Head of caudate nucleus (tissue), 42 donors: Measurements from ENCODE around the gene CCDC12.

Source experiments
- DNase-seq, 42 donors: peaks; one replicate each; pipeline versions ENCODE4 v3.0.0 to v3.0.0-alpha.2; 2020 to 2021; ENCODE audit warnings: mixed read lengths in 7 of 42
- intact Hi-C: fragments of 100-400 bp; cut with DNase I; formaldehyde crosslinking; loops from one replicate; pipeline ENCODE4 v1.15.0; 2022

Gene CCDC12

DNA sequence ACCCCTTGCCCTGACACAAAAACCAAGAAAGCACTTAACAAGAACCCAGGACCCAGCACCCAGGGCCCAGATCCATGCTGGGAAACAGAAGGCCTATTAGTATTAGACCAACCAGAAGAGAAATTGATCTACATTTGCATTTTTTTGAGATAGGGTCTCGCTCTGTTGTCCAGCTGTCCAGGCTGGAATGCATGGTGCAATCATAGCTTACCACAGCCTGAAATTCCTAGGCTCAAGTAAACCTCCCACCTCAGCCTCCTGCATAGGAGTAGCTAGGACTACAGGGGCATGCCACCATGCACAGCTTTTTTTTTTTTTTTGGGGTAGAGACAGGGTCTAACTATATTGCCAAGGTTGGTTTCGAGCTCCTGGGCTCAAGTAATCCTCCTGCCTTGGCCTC, 26.4 kb downstream of the CCDC12 start:
- no peak for DNase-seq
- intact Hi-C loops, result no loop called here

DNA sequence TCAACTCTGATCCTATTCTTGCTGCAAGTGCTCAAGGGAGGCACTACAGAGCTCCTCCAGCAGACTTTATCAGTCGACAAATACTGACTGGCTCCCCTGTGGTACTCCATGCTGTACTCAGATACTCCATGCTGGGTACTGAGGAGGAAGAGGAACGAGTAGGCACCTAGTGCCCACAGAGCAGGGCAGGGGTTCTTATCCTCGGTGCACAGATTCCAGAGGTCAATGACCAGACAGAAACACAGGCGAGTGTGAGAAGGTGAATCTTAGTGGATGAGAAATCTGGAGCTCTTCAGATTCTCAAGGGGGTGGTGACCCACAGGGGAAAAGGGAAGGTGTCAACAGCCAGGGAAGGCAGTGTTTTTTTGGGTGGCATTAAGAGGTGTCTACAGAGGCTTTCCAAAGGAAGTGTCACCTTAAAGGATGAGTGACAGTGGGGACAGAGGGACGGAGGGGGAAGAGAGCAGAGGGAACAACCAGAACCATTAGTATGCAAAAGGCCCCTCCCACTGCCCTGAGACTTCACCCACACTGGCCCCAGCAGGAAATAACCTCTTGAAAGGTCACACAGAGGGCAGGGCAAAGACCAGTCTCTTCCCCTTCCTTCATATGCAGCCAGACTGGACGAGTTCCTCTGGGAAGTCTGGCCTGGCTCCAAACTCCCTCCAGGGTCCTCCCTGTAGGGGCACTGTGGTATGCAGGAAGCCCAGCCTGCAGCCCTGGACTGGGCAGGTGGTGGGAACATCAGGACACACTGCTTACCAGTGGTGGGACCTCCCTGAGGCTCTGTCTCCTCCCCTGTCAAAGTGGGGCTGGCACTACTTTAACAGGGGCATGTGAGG, 27.5 kb downstream of the CCDC12 start:
- no peak for DNase-seq
- intact Hi-C loops, result no loop called here

DNA sequence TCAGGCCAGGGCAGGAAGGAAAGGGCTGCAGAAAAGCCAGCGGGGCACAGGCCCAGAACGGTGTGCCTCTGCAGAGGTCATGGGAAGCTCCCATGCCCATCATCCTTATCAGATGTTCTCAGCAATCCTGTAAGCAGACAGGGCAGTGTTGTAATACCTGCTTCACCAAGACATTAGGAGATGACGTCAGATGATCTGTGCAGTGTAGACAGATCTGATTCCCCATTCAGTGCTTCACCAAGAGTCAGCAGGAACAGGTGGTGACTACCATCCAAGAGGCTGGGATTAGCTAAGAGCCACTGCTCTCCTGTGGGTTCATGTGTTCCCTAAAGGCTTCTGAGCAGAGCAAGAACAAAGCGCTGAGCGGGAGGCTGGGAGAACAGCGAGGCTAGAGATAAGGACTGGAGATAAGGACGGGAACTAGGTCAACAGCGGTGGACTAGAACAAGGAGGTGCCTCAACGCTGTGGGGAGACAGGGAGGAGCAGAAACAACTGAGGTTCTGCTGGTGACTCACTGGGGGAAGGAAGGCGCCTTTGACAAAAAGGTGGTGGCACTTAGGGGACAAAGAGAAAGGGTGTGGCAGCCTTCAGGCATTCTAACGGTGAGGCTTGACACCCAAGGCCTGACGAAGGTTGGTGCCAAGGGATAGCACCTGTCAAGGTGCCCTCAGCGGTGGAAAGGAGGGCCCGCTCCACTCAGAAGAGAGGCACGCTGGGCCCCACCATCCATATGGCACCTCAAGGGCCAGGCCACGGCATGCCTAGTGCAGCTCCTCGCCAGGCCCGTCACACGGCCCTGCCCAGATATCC, 28.4 kb downstream of the CCDC12 start:
- intact Hi-C loops, result no loop called here
- no peak for DNase-seq

DNA sequence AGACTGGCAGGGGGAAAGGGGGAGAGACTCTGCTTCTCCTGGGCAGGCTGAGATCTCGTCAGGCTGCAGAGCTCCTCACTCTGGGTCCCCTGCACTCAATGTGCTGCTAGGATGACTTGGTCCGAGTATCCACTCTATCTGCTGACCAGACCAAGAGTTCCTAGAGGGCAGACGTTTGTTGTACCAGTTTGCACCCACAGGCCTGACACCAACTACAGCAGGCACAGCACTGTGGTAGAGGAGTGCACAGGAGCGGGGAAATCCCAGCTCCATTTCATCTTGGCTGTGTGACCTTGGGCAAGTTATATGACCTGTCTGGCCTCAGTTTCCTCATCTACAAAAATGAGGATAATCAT, 29.0 kb downstream of the CCDC12 start:
- intact Hi-C loops, result no loop called here
- no peak for DNase-seq

DNA sequence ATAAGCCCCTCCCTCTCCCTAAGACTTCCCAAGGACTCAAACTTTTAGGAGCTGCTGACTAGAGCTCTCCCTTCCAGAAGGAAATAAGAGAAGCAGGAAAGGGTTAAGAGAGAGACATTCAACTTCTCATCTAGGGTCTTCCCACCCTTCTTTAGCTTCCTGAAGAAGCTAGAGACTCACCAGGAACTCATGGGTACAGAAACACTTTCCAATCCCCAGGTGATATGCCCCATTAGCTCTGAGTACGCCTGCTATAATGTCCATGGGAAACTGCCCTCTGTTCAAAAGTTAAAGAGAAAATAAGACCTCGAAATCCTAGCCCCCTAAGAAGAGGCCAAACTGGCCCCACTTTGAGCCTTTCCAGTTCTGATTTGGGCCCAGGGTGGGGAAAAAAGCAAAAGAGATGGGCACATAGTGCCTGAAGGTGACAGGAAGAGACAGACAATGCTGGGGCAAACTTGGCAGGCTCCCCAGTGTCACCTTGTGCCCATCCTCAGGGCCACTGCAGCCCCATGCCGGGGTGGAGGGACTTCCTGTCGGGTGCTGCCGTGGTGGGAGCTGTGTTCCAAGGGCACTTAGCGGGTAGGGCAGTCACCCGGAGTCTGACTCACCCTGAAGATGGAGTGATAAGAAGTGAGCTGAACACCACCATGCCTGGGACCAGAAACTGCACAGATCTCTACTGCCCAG, 29.5 kb downstream of the CCDC12 start:
- intact Hi-C loops, result no loop called here
- DNase-seq, result no peak

DNA sequence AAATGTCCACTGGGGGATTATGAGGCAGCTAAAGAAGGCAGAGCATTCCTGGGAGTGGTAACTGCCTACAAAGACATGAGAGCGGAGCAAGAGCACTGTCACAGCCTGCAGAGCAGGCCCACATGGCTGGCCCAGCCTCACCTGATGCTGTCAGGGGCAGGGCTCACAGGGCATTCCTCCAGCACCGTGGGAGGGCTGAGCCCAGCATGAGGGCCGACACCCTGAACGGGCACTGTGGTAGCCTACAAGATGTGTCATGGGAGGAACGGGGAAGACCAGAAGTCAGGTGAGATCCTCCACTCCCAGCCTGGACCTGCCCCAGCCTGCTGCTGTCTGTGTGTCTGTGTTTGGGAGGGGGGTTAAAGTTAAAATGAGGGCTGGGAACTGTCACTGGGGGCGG, 30.1 kb downstream of the CCDC12 start:
- intact Hi-C loops, result no loop called here
- no peak for DNase-seq

DNA sequence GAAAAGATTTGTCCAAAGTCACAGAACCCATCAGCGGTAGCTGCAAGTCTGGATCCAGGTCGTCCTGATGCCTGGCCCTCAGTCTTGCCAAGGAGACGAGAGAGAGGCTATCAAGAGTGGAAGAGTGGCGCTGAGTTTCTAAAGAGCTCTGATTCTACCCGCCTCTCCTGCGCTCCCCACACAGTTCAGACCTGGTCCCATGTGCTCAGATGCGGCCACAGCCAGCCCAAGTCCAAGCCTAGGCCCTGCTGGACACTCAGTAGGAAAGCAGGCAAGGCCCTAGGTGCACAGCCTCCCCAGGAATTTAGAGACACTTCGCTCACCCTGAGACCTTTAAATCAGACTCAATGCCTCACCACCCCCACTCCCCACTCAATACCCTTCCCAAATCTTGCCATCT, 32.4 kb downstream of the CCDC12 start:
- no peak for DNase-seq
- intact Hi-C loops, result no loop called here

DNA sequence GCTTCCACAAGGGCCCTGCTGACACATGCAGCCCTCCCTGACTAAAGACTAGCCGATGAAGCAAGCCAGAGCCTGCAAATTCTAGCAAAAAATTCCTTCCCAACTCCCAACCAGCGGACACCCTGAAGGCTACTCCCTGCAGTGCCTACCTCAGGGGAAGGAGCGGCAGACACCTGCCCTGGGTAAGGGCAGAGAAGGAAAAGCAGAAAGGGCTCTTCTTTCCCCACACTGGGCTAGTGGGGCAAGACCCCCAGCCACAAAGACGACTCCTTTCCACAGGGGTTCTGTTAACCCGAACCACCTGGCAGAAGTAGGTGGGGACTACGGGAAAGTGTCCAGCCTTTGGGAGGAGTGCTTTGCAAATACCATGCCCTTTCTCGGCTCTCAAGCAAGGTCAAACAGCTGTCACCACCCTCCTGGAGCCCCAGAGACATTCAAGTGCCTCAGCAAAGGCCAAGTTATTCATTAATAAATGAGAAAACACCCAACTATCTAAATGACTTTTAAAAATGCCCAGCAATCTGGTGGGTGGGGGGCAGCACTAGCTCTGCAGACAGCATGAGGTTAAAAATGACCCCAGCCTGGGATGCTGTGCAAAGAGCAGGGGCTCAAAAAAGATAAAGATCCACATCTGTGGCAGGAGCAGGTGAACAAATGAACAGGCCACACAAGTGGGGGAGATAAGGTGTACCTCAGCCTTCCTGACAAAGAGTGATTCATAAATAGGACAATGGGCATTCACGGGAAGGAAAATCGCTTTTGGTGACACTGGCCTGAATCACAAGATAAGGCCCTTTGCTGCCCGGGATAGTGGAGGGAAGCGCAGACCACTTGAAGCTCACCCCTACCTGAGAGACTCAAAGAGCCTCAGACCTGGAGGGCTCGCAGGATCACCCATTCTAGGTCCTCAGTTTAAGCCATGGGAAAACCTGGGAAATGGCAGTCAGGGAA, 33.0 kb downstream of the CCDC12 start:
- intact Hi-C loops, result no loop called here
- no peak for DNase-seq

DNA sequence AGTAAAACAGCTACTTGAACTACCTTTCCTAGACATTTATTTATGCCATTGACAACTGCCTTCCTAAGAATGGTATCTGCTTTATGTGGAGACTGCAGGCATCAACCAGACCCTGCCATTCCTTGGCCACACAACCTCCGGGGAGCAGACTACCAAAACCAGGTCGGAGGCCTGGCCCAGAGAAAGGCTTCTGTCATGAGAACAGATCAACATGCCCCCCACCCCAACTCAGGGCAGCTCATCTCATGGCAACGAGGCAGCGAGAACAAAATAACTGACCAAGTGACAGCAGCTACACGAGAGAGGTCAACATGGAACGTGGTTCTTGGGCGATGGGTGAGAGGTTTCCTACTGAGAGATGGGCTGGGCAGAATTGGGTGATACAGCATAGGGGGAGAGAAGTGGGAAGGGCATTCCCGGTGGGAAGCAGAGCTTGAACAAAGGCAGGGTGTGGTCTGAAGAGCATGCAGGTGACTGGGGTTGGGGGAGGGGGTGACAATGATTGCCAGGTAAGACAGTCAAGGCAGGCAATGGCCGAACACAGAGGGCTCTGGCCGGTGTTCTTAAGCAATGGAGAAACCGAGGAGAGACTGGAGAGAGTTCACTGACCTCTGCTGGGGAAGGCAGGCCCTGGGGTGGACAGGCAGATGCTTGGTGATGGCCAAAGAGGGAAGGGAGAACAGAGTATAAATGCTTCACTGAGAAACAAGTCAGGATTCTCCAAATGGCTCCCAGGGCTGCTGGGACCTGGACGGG, 33.9 kb downstream of the CCDC12 start:
- intact Hi-C loops, result no loop called here
- DNase-seq, result no peak

DNA sequence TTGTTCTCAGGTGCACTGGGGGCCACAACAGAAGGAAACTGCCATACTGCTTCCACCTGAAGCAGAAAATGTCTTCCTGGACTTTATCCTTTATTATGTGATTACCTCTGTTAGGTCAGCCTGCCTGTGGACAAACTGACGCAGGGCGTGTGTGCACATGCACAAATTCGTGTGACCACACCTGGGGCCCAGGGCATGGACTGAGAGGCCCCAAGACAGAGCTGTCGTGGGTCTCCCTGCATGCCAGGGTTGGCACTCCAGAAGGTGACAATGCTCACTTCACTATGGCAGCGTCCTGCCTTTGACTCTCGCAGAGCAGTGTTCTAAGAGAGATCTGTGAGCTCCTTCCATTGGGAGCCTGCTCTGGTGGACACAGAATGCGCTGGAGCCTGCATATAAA, 34.5 kb downstream of the CCDC12 start:
- intact Hi-C loops, result no loop called here
- no peak for DNase-seq

DNA sequence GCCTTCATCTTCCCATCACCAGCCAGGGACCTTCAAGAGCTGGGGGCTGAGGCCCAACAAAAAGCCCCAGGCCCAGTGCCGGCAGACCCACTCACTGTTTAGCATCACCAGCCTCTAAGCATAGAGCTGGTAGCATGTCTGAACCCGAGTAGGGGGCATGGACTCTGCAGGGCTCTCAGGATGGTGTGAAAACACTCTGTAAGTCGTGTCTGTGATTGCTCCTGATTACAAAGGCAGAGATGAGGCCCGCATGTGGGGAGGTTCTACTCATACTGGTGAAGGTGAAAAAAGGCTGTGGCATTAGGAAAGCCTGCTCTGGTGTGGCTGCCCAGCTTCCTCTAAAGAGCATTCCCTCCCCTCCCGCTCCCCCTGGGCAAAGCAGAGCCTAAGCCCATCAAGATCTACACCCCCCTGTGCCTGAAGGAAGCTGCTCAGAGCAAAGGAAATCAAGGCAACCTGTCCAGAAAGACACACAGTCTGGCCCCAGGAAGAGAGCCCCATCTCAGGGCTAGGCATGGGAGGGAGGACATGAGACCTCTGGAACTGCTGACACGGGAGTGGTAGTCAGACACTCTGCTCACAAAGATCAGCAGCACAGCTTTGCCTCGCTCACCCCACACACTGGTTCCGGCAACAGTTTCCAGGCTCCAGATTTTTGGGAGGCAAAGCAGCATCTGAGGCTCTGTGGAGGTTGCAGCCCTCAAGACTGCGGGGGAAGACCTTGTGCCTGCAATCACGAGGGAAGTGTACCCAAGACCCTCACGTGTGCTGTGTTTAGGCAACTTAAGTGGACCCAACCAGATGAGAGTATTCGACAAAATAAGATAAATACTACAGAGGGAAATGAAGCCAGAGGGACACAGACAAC, 36.7 kb downstream of the CCDC12 start:
- peak in 22 of 42 donors; percentile 28 to 71 (median 48) for DNase-seq
- intact Hi-C loops, result no loop called here

DNA sequence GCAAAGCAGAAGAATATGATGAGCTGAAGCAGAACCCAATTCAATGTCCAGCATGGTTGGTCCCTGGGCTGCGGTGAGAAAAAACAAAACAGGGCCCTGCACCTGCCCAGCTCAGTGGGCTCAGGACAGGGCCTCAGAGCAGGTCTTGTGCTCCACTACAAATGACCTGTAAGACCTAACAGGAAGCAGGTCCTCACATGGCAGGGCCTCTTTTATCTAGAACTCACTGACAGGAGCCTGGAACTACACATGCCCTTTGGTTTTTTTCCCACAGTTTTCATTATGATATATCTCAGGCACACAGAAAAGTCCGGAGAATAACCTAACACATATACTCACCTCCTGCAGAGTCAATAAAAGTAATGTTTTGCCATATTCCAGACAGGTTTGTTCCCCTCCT, 38.4 kb downstream of the CCDC12 start:
- intact Hi-C loops, result no loop called here
- DNase-seq, result no peak

DNA sequence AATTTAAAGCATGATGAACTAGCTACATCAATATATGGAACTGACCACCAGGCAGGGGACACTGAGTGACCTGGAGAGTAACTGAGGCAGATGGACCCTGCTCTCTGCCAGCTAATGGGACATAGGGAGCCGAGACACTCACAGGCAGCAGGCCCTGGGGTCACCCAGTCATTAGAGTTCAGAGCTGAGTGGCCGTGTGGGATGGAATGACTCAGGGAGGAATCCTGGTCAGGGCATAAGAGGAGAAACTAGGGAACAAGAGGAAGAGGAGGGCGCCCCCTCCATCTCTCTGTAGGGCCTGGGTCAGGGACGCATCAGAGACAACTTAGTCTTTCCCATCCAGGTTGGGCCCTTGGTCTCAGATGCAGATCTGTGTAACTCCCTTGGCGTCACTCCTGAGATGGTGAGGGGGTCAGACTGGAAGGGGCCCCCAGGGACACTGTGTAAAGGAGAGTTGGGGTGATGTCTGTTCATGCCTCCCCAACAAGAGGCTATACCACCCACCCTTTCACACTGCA, 39.8 kb downstream of the CCDC12 start:
- intact Hi-C loops, result no loop called here
- DNase-seq, result no peak

DNA sequence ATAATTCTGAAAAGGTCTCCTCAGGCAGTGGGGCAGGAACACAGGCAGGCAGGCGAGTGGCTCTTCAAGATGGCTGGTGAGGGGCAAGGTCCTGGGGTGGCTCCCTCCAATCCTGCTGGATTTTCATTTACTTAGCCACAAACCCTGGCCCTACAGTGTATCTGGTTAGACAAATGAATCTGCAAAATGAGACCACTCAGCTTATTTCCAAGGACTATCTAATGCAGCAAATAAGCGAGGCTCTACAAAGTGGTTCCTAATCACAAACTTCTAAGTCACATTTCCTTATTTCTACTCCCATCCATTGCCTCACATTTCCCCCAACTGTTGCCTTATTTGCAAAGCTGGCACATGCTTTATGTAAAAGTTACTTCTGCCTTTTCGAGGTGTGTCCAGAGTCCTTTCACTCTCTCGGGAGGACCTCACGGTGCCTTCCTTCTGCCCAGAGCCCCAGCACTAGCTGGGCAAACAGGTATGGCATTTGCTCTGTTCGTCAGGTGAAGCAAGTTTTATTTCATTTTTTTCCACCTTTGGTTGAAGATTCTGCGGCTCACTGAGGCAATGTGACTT, 40.5 kb downstream of the CCDC12 start:
- intact Hi-C loops, result no loop called here
- no peak for DNase-seq

DNA sequence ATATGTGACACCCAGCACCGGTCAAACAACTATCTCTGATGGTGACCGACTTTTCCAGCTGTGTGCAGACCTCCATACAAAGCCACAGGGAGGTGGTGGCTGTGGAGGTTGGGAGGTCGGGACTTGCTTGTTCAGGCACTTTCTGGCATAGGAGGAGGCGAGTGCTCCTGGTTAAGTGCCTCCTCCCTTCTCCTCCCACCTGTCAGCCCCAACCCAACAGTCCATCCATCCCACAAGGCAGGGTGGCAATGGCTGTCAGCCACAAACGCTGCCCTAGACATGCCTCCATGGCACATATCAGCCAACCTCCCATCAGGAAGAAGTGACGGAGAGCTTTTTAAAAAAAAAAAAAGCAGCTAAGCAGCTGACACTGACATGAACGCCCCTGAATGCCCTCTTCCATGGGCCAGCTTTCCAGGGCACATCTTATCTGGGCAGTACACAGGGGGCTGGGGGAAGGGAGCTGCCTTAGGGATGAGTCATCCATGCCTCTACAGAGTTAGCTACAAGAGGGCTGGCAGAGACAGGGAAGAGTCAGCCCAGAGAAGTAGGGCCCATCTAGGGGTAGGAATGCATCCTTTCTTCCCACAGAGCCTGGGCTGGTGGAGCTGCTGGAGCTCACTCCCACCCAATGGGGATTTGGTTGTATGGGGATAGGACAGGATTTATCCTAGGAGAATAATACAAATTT, 41.2 kb downstream of the CCDC12 start:
- intact Hi-C loops, result no loop called here
- DNase-seq, result peak in 32 of 42 donors; percentile 16 to 87 (median 50)
